MG63 (cell line): ENCODE data around the gene SLC1A4. TPM values are rescaled to one million over a fixed set of nuclear protein-coding genes. Genes with fewer than 3 reads are reported as not detected.

ENCODE experiments used
- DNase-seq: peaks from one replicate; pipeline ENCODE4 v3.0.0-alpha.2; 2020
- H3K27me3 ChIP-seq: fragments of 250-450 bp; sonication (Bioruptor Pico); 2 replicates; pipeline ENCODE4 v1.5.1; 2020; ENCODE audit warnings: mild to moderate bottlenecking, moderate library complexity
- H3K36me3 ChIP-seq: fragments of 250-450 bp; sonication (Bioruptor Pico); 2 replicates; pipeline ENCODE4 v1.5.1; 2020; ENCODE audit warnings: mild to moderate bottlenecking, moderate library complexity
- H3K4me3 ChIP-seq: fragments of 250-450 bp; sonication (Bioruptor Pico); 2 replicates; pipeline ENCODE4 v1.5.1; 2020; ENCODE audit warnings: mild to moderate bottlenecking, moderate library complexity
- H3K9me3 ChIP-seq: fragments of 250-450 bp; sonication (Bioruptor Pico); 2 replicates; pipeline ENCODE4 v1.5.1; 2020; ENCODE audit warnings: mild to moderate bottlenecking, moderate library complexity
- total RNA-seq: library from RNA; depleted of rRNA; stranded (reverse); fragments of >200 nt; shearing (Covaris generic); gene quantifications from 2 replicates; pipeline ENCODE4 v1.2.3, GENCODE V29; 2014; ENCODE audit warnings: low replicate concordance

The SLC1A4 gene
- total RNA-seq, 1 experiment from 2014 or later: 21.1 TPM

- no peaks in the 10 kb centered on the region for H3K9me3 ChIP-seq
- no peaks in the 10 kb centered on the region for H3K36me3 ChIP-seq
- no peaks in the 10 kb centered on the region for H3K27me3 ChIP-seq
- H3K4me3 ChIP-seq: no peak overlapping the region
- DNase-seq: no peak
Measured at GRCh38 chr2:64982311-64982857, 6.8 kb upstream of the SLC1A4 start.

GRCh38 chr2:64982932-64983331 is 6.3 kb upstream of the SLC1A4 start:
- H3K36me3 ChIP-seq: no peaks in the 10 kb centered on the region
- no peaks in the 10 kb centered on the region for H3K27me3 ChIP-seq
- H3K9me3 ChIP-seq: no peaks in the 10 kb centered on the region
- no peak for DNase-seq
- H3K4me3 ChIP-seq: no peak overlapping the region

- Histone ChIP-seq H3K9me3 (no peaks in the 10 kb centered on the region), H3K36me3 (no peaks in the 10 kb centered on the region), H3K27me3 (no peaks in the 10 kb centered on the region), H3K4me3 (no peak overlapping the region)
- DNase-seq: no peak
Measured at GRCh38 chr2:64985447-64985846, 3.8 kb upstream of the SLC1A4 start.

- Histone ChIP-seq H3K36me3 (no peaks in the 10 kb centered on the region), H3K9me3 (no peaks in the 10 kb centered on the region), H3K27me3 (no peaks in the 10 kb centered on the region), H3K4me3 (peak overlapping the region; percentile 73)
- no peak for DNase-seq
Measured at GRCh38 chr2:64987001-64987955, 1.9 kb upstream of the SLC1A4 start.

GRCh38 chr2:64987956-64988419 is 1.2 kb upstream of the SLC1A4 start:
- Histone ChIP-seq H3K36me3 (no peaks in the 10 kb centered on the region), H3K4me3 (peak overlapping the region; percentile 73), H3K27me3 (no peaks in the 10 kb centered on the region), H3K9me3 (no peaks in the 10 kb centered on the region)
- DNase-seq: peak; percentile 84

GRCh38 chr2:64988420-64989125 is 626 bp upstream of the SLC1A4 start:
- Histone ChIP-seq H3K36me3 (no peaks in the 10 kb centered on the region), H3K9me3 (no peaks in the 10 kb centered on the region), H3K27me3 (no peaks in the 10 kb centered on the region), H3K4me3 (peak overlapping the region; percentile 73)
- peak; percentile 87 for DNase-seq

- H3K36me3 ChIP-seq: no peaks in the 10 kb centered on the region
- H3K27me3 ChIP-seq: no peaks in the 10 kb centered on the region
- no peak for DNase-seq
- H3K9me3 ChIP-seq: no peaks in the 10 kb centered on the region
- H3K4me3 ChIP-seq: peak overlapping the region; percentile 73
Measured at GRCh38 chr2:64989982-64990614, 899 bp downstream of the SLC1A4 start.

GRCh38 chr2:64990876-64991275 is 1.7 kb downstream of the SLC1A4 start:
- H3K9me3 ChIP-seq: no peaks in the 10 kb centered on the region
- no peaks in the 10 kb centered on the region for H3K27me3 ChIP-seq
- DNase-seq: no peak
- no peaks in the 10 kb centered on the region; the same call in 1 of the 2 replicates for H3K36me3 ChIP-seq
- H3K4me3 ChIP-seq: peak overlapping the region; percentile 73

GRCh38 chr2:64992218-64992617 is 3.0 kb downstream of the SLC1A4 start:
- Histone ChIP-seq H3K27me3 (no peaks in the 10 kb centered on the region), H3K36me3 (no peaks in the 10 kb centered on the region; the same call in 1 of the 2 replicates), H3K9me3 (no peaks in the 10 kb centered on the region), H3K4me3 (no peak overlapping the region)
- no peak for DNase-seq

GRCh38 chr2:64992990-64993389 is 3.8 kb downstream of the SLC1A4 start:
- no peak for DNase-seq
- Histone ChIP-seq H3K27me3 (no peaks in the 10 kb centered on the region), H3K9me3 (no peaks in the 10 kb centered on the region), H3K36me3 (no peaks in the 10 kb centered on the region; the same call in 1 of the 2 replicates), H3K4me3 (no peak overlapping the region)

- no peaks in the 10 kb centered on the region for H3K9me3 ChIP-seq
- H3K27me3 ChIP-seq: no peaks in the 10 kb centered on the region
- H3K4me3 ChIP-seq: no peak overlapping the region
- no peak for DNase-seq
- no peaks in the 10 kb centered on the region; the same call in 1 of the 2 replicates for H3K36me3 ChIP-seq
Measured at GRCh38 chr2:64995041-64995440, 5.8 kb downstream of the SLC1A4 start.

GRCh38 chr2:64996871-64997307 is 7.7 kb downstream of the SLC1A4 start:
- no peak for DNase-seq
- Histone ChIP-seq H3K4me3 (no peak overlapping the region), H3K9me3 (no peaks in the 10 kb centered on the region), H3K36me3 (no peaks in the 10 kb centered on the region; the same call in 1 of the 2 replicates), H3K27me3 (no peaks in the 10 kb centered on the region)

- Histone ChIP-seq H3K4me3 (no peak overlapping the region), H3K9me3 (no peaks in the 10 kb centered on the region), H3K36me3 (no peaks in the 10 kb centered on the region; the same call in 1 of the 2 replicates), H3K27me3 (no peaks in the 10 kb centered on the region)
- no peak for DNase-seq
Measured at GRCh38 chr2:64998658-64999061, 9.5 kb downstream of the SLC1A4 start.

GRCh38 chr2:64999754-65000153 is 10.6 kb downstream of the SLC1A4 start:
- no peak for DNase-seq
- Histone ChIP-seq H3K27me3 (no peaks in the 10 kb centered on the region), H3K36me3 (no peaks in the 10 kb centered on the region; the same call in 1 of the 2 replicates)

GRCh38 chr2:65000644-65001043 is 11.4 kb downstream of the SLC1A4 start:
- DNase-seq: no peak
- Histone ChIP-seq H3K4me3 (no peak overlapping the region), H3K27me3 (no peaks in the 10 kb centered on the region), H3K36me3 (peaks cover 6% of the 10 kb centered on the region), H3K9me3 (no peaks in the 10 kb centered on the region)

More at GRCh38 chr2:64999754-65000153, 10.6 kb downstream of the SLC1A4 start:
- no peaks in the 10 kb centered on the region for H3K9me3 ChIP-seq
- no peak overlapping the region for H3K4me3 ChIP-seq

- no peak for DNase-seq
- Histone ChIP-seq H3K27me3 (no peaks in the 10 kb centered on the region), H3K4me3 (no peak overlapping the region), H3K9me3 (no peaks in the 10 kb centered on the region), H3K36me3 (peaks cover 21% of the 10 kb centered on the region)
Measured at GRCh38 chr2:65003037-65003436, 13.8 kb downstream of the SLC1A4 start.
